ENCODE measurements around the gene TEAD1.

Gene TEAD1

GRCh38 chr11:12687216-12687623 lies 13.0 kb downstream of the TEAD1 start:
- FAIRE-seq, result no peak

- no peak for FAIRE-seq
These were observed 13.5 kb downstream of the TEAD1 start for GRCh38 chr11:12687740-12688139.

GRCh38 chr11:12689029-12689755 lies 15.0 kb downstream of the TEAD1 start:
- no peak for FAIRE-seq

- no peak for FAIRE-seq
These were observed 16.4 kb downstream of the TEAD1 start for GRCh38 chr11:12690663-12691062.

GRCh38 chr11:12691473-12691872 lies 17.3 kb downstream of the TEAD1 start:
- FAIRE-seq, result no peak

- peak; percentile 67 for FAIRE-seq
These were observed 18.2 kb downstream of the TEAD1 start for GRCh38 chr11:12692229-12693075.

- no peak for FAIRE-seq
These were observed 18.9 kb downstream of the TEAD1 start for GRCh38 chr11:12693094-12693478.

GRCh38 chr11:12693479-12694182 lies 19.4 kb downstream of the TEAD1 start:
- peak; percentile 84 for FAIRE-seq

GRCh38 chr11:12694183-12694531 lies 19.9 kb downstream of the TEAD1 start:
- FAIRE-seq, result no peak

- FAIRE-seq, result no peak
These were observed 21.1 kb downstream of the TEAD1 start for GRCh38 chr11:12695221-12695794.

GRCh38 chr11:12695873-12696272 lies 21.7 kb downstream of the TEAD1 start:
- no peak for FAIRE-seq

- no peak for FAIRE-seq
These were observed 22.8 kb downstream of the TEAD1 start for GRCh38 chr11:12696911-12697581.

- no peak for FAIRE-seq
These were observed 23.8 kb downstream of the TEAD1 start for GRCh38 chr11:12698048-12698447.

- FAIRE-seq, result no peak
These were observed 27.8 kb downstream of the TEAD1 start for GRCh38 chr11:12701811-12702592.

GRCh38 chr11:12702999-12703453 lies 28.8 kb downstream of the TEAD1 start:
- FAIRE-seq, result no peak

- no peak for FAIRE-seq
These were observed 29.8 kb downstream of the TEAD1 start for GRCh38 chr11:12704049-12704448.

GRCh38 chr11:12705874-12706273 lies 31.7 kb downstream of the TEAD1 start:
- FAIRE-seq, result no peak

GRCh38 chr11:12706545-12707499 lies 32.6 kb downstream of the TEAD1 start:
- FAIRE-seq, result no peak

GRCh38 chr11:12707500-12707880 lies 33.3 kb downstream of the TEAD1 start:
- FAIRE-seq, result no peak

- FAIRE-seq, result no peak
These were observed 37.3 kb downstream of the TEAD1 start for GRCh38 chr11:12711496-12711895.

GRCh38 chr11:12712132-12712531 lies 37.9 kb downstream of the TEAD1 start:
- no peak for FAIRE-seq
